ENCODE measurements around the gene ZNF205.
A peak's percentile ranks its signal among the peaks of the same experiment; 100 is the strongest.

- TF ChIP-seq EZH2 (IDR thresholded peaks at IDR 0.05; ENCODE audit: low read depth, unreplicated experiment) (no peak), CTCF (conservative IDR thresholded peaks at IDR 0.05; ENCODE audit: low read depth in 2 of 2) (no peak), POLR2AphosphoS5 (IDR thresholded peaks at IDR 0.05; ENCODE audit: low read depth) (no peak), JUNB (IDR thresholded peaks at IDR 0.05; ENCODE audit: unreplicated experiment) (no peak), CREB1 (CRISPR knock-in tag; IDR thresholded peaks at IDR 0.05; ENCODE audit: low read depth) (peak; percentile 53), REST (IDR thresholded peaks at IDR 0.05; ENCODE audit: unreplicated experiment) (no peak)
Observed at GRCh38 chr16:3157229-3158025, 45.0 kb downstream of the ZNF205 start.
